PFSK-1 (cell line): Measurements from ENCODE around the gene ELP2.

Experiments used
- FOXP2 ChIP-seq: optimal IDR thresholded peaks from 2 replicates; pipeline ENCODE3; 2011; ENCODE audit warnings: borderline replicate concordance, control low read depth, inconsistent platforms; ENCODE audit not compliant: insufficient read depth; ENCODE audit errors: extremely low read length, extremely low read depth
- POLR2AphosphoS5 ChIP-seq: IDR thresholded peaks from 2 replicates; pipeline ENCODE4 v1.6.1; 2012; ENCODE audit warnings: low read depth, mild to moderate bottlenecking, control low read depth, low read length, moderate library complexity
- REST ChIP-seq, 2 experiments: IDR thresholded peaks; 2 replicates each; pipeline versions ENCODE4 v1.6.1 to v1.8.0; 2011 to 2012; ENCODE audit warnings: low read depth in 2 of 2, low read length in 2 of 2, control low read depth in 1 of 2, inconsistent platforms in 1 of 2, mild to moderate bottlenecking in 1 of 2, moderate library complexity in 1 of 2; ENCODE audit not compliant: insufficient read depth in 1 of 2
- SIN3A ChIP-seq: IDR thresholded peaks from 2 replicates; pipeline ENCODE4 v1.6.1; 2012; ENCODE audit warnings: mild to moderate bottlenecking, low read length, moderate library complexity, borderline replicate concordance; ENCODE audit not compliant: insufficient read depth
- TAF1 ChIP-seq: IDR thresholded peaks from 2 replicates; pipeline ENCODE4 v1.6.1; 2012; ENCODE audit warnings: low read length, control low read depth, borderline replicate concordance; ENCODE audit not compliant: insufficient read depth

ELP2 gene

DNA sequence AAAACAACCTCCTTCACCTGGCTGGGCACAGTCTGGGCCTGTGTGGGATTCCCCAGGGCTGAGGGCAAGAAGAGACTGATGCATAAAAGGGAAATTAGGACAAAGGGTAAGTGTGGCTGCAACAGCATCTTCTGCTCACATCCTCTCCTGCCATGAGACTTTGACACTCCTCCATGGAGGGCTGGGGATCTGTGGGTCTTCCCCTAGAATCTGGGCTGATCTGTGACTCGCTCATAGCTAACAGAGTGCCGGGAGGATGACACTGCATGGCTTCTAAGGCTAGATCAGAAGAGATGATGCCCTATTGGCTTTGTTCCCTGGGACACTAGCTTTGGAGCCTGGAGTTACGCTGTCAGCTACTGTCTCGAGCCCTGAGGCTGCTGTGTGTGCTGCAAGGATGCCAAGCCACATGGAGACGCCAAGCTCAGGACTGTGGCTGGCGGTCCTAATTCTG is 81.9 kb downstream of the ELP2 start:
- TF ChIP-seq SIN3A, result no peak
- no peak for TF ChIP-seq TAF1
- no peak for TF ChIP-seq REST (IDR thresholded peaks at IDR 0.05; ENCODE audit: insufficient read depth in 1 of 2, low read depth in 2 of 2, low read length in 2 of 2)
- TF ChIP-seq POLR2AphosphoS5, result no peak

GRCh38 chr18:36212301-36213171 is 82.8 kb downstream of the ELP2 start:
- TF ChIP-seq REST (IDR thresholded peaks at IDR 0.05; ENCODE audit: insufficient read depth in 1 of 2, low read depth in 2 of 2, low read length in 2 of 2), result no peak
- no peak for TF ChIP-seq FOXP2
- TF ChIP-seq POLR2AphosphoS5, result no peak
- no peak for TF ChIP-seq SIN3A
- TF ChIP-seq TAF1, result no peak

- TF ChIP-seq POLR2AphosphoS5, result no peak
- no peak for TF ChIP-seq REST (IDR thresholded peaks at IDR 0.05; ENCODE audit: insufficient read depth in 1 of 2, low read depth in 2 of 2, low read length in 2 of 2)
- TF ChIP-seq TAF1, result no peak
- no peak for TF ChIP-seq SIN3A
- no peak for TF ChIP-seq FOXP2
Measured at GRCh38 chr18:36214811-36215210, 85.1 kb downstream of the ELP2 start.

DNA sequence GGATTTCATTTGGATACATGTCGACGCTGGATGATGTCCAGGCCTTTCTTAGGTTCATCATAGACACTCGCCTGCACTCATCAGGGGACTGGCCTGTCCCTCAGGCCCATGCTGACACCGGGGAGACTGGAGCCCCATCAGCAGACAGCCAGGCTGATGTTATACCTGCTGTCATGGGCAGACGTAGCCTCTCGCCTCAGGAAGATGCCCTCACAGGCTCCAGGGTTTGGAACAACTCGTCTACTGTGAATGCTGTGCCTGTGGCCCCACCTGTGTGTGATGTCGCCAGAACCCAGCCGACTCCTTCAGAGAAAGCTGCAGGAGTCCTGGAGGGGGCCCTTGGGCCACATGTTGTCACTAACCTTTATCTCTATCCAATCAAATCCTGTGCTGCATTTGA is 85.9 kb downstream of the ELP2 start:
- TF ChIP-seq SIN3A (no peak), FOXP2 (no peak), TAF1 (no peak), REST (IDR thresholded peaks at IDR 0.05; ENCODE audit: insufficient read depth in 1 of 2, low read depth in 2 of 2, low read length in 2 of 2) (no peak), POLR2AphosphoS5 (no peak)
